Esophagus (tissue), 2 donors: ENCODE results near the gene CACNA1A. TPM values are rescaled to one million over a fixed set of nuclear protein-coding genes. Genes with fewer than 3 reads are reported as not detected.

ENCODE experiments used
- H3K27ac ChIP-seq, 2 donors: one replicate each; pipeline ENCODE4 v1.5.1; 2013; ENCODE audit warnings: low read depth in 2 of 2, mild to moderate bottlenecking in 2 of 2, inconsistent platforms in 1 of 2, low read length in 1 of 2, moderate library complexity in 1 of 2
- H3K27me3 ChIP-seq, 2 donors: one replicate each; pipeline ENCODE4 v1.6.1; 2013; ENCODE audit warnings: low read length in 2 of 2, control low read depth in 1 of 2, mild to moderate bottlenecking in 1 of 2; ENCODE audit not compliant: insufficient read depth in 2 of 2, control insufficient read depth in 1 of 2
- H3K36me3 ChIP-seq, 2 donors: one replicate each; pipeline ENCODE4 v1.6.1; 2013; ENCODE audit warnings: low read length in 1 of 2; ENCODE audit not compliant: control insufficient read depth in 2 of 2, insufficient read depth in 2 of 2
- H3K4me1 ChIP-seq, 2 donors: one replicate each; pipeline ENCODE4 v1.6.1; 2013; ENCODE audit warnings: low read length in 1 of 2; ENCODE audit not compliant: control insufficient read depth in 2 of 2, insufficient read depth in 2 of 2
- H3K4me3 ChIP-seq, 2 donors: one replicate each; pipeline ENCODE4 v1.5.1; 2013; ENCODE audit warnings: low read length in 2 of 2, mild to moderate bottlenecking in 2 of 2, low read depth in 1 of 2, moderate library complexity in 1 of 2
- H3K9me3 ChIP-seq, 2 donors: one replicate each; pipeline ENCODE4 v1.6.1; 2013; ENCODE audit warnings: mild to moderate bottlenecking in 2 of 2, low read depth in 1 of 2, low read length in 1 of 2, moderate library complexity in 1 of 2; ENCODE audit not compliant: control insufficient read depth in 2 of 2, insufficient read depth in 1 of 2
- WGBS, 2 donors: extraction: QIAGEN DNeasy Blood & Tissue Kit; methylation state at CpG; one replicate each; pipeline ENCODE4 v1.1.7; 2013; 5-methylcytosine and 5-hydroxymethylcytosine counted together
- polyA plus RNA-seq, 2 donors: library from polyadenylated mRNA; stranded (reverse); fragments of 200-250 nt; gene quantifications; one replicate each; pipeline ENCODE4 v1.2.3, GENCODE V29; 2013
- donor health status: healthy with polysubstance abuse.
- donor health status: Bipolar disorder and iron deficiency.

The CACNA1A gene
- polyA plus RNA-seq, 2 donors, result 0.20 to 0.33 TPM

- no peak overlapping the region for H3K4me3 ChIP-seq
- H3K4me1 ChIP-seq, result no peaks in the 10 kb centered on the region
- 65 to 72% methylated on average over 2 of the region's 2 CpGs for WGBS, 2 donors
These were observed 162.8 kb downstream of the CACNA1A start for GRCh38 chr19:13343514-13343913.

GRCh38 chr19:13342672-13343071 lies 163.6 kb downstream of the CACNA1A start:
- WGBS, 2 donors, result 49% methylated on average over 2 of the region's 2 CpGs
- H3K27ac ChIP-seq, result no peak overlapping the region
- no peaks in the 10 kb centered on the region for H3K36me3 ChIP-seq
- H3K27me3 ChIP-seq, result no peaks in the 10 kb centered on the region
- H3K4me3 ChIP-seq, result no peak overlapping the region
- H3K9me3 ChIP-seq, result peaks cover 4% of the 10 kb centered on the region in 2 donors
- no peaks in the 10 kb centered on the region for H3K4me1 ChIP-seq

More at GRCh38 chr19:13343514-13343913, 162.8 kb downstream of the CACNA1A start:
- Histone ChIP-seq H3K36me3 (no peaks in the 10 kb centered on the region), H3K27ac (no peak overlapping the region), H3K9me3 (peaks cover 4% of the 10 kb centered on the region in 2 donors), H3K27me3 (no peaks in the 10 kb centered on the region)

- Histone ChIP-seq H3K9me3 (peaks cover 4 to 11% of the 10 kb centered on the region in 2 donors), H3K27ac (no peak overlapping the region), H3K4me1 (no peaks in the 10 kb centered on the region), H3K4me3 (no peak overlapping the region), H3K36me3 (no peaks in the 10 kb centered on the region), H3K27me3 (no peaks in the 10 kb centered on the region)
- WGBS, 2 donors, result 67 to 68% methylated on average over 13 of the region's 13 CpGs
These were observed 166.4 kb downstream of the CACNA1A start for GRCh38 chr19:13339869-13340268.

- Histone ChIP-seq H3K4me3 (no peak overlapping the region), H3K9me3 (peaks cover 4 to 6% of the 10 kb centered on the region in 2 donors), H3K4me1 (no peaks in the 10 kb centered on the region), H3K27me3 (no peaks in the 10 kb centered on the region), H3K27ac (no peak overlapping the region), H3K36me3 (no peaks in the 10 kb centered on the region)
- 50 to 60% methylated on average over 3 of the region's 3 CpGs for WGBS, 2 donors
These were observed 169.1 kb downstream of the CACNA1A start for GRCh38 chr19:13337181-13337580.

- no peaks in the 10 kb centered on the region for H3K4me1 ChIP-seq
- peaks cover 4 to 6% of the 10 kb centered on the region in 2 donors for H3K9me3 ChIP-seq
- no peaks in the 10 kb centered on the region for H3K27me3 ChIP-seq
- no peaks in the 10 kb centered on the region for H3K36me3 ChIP-seq
- no peak overlapping the region for H3K27ac ChIP-seq
- H3K4me3 ChIP-seq, result no peak overlapping the region
- WGBS, 2 donors, result 81 to 84% methylated on average over 7 of the region's 7 CpGs
These were observed 171.3 kb downstream of the CACNA1A start for GRCh38 chr19:13334801-13335481.

GRCh38 chr19:13330285-13330684 lies 176.0 kb downstream of the CACNA1A start:
- no peak overlapping the region for H3K27ac ChIP-seq
- 92 to 93% methylated on average over 6 of the region's 6 CpGs for WGBS, 2 donors
- no peaks in the 10 kb centered on the region for H3K4me1 ChIP-seq
- H3K9me3 ChIP-seq, result peaks cover 2 to 4% of the 10 kb centered on the region in 2 donors
- no peaks in the 10 kb centered on the region for H3K36me3 ChIP-seq
- H3K27me3 ChIP-seq, result no peaks in the 10 kb centered on the region
- H3K4me3 ChIP-seq, result no peak overlapping the region

- Histone ChIP-seq H3K36me3 (no peaks in the 10 kb centered on the region), H3K4me3 (no peak overlapping the region), H3K9me3 (peaks cover 2 to 4% of the 10 kb centered on the region in 2 donors), H3K27ac (no peak overlapping the region), H3K27me3 (no peaks in the 10 kb centered on the region), H3K4me1 (no peaks in the 10 kb centered on the region)
- WGBS, 2 donors, result 74 to 75% methylated on average over 6 of the region's 6 CpGs
These were observed 176.5 kb downstream of the CACNA1A start for GRCh38 chr19:13329766-13330165.

- Histone ChIP-seq H3K27me3 (no peaks in the 10 kb centered on the region), H3K36me3 (no peaks in the 10 kb centered on the region), H3K9me3 (peaks cover 2 to 4% of the 10 kb centered on the region in 2 donors), H3K4me3 (no peak overlapping the region), H3K4me1 (no peaks in the 10 kb centered on the region), H3K27ac (no peak overlapping the region)
- WGBS, 2 donors, result 78 to 83% methylated on average over 6 of the region's 6 CpGs
These were observed 178.0 kb downstream of the CACNA1A start for GRCh38 chr19:13328241-13328640.

- no peaks in the 10 kb centered on the region for H3K4me1 ChIP-seq
- no peaks in the 10 kb centered on the region for H3K27me3 ChIP-seq
- no peaks in the 10 kb centered on the region for H3K36me3 ChIP-seq
- 79 to 85% methylated on average over 4 of the region's 4 CpGs for WGBS, 2 donors
- H3K9me3 ChIP-seq, result peaks cover 0 to 7% of the 10 kb centered on the region in 2 donors
- H3K4me3 ChIP-seq, result no peak overlapping the region
- H3K27ac ChIP-seq, result no peak overlapping the region
These were observed 186.8 kb downstream of the CACNA1A start for GRCh38 chr19:13319526-13319925.

GRCh38 chr19:13318190-13318589 lies 188.1 kb downstream of the CACNA1A start:
- H3K9me3 ChIP-seq, result peaks cover 0 to 7% of the 10 kb centered on the region in 2 donors
- 64 to 79% methylated on average over 4 of the region's 4 CpGs for WGBS, 2 donors

More at GRCh38 chr19:13318190-13318589, 188.1 kb downstream of the CACNA1A start:
- H3K27ac ChIP-seq, result no peak overlapping the region
- no peak overlapping the region for H3K4me3 ChIP-seq
- H3K36me3 ChIP-seq, result no peaks in the 10 kb centered on the region
- no peaks in the 10 kb centered on the region for H3K4me1 ChIP-seq
- no peaks in the 10 kb centered on the region for H3K27me3 ChIP-seq
